ENCODE results near the gene ZNF892.

GRCh38 chr2:95158441-95158840, 48.9 kb upstream of the ZNF892 start:
- TF ChIP-seq, protein P1, sequence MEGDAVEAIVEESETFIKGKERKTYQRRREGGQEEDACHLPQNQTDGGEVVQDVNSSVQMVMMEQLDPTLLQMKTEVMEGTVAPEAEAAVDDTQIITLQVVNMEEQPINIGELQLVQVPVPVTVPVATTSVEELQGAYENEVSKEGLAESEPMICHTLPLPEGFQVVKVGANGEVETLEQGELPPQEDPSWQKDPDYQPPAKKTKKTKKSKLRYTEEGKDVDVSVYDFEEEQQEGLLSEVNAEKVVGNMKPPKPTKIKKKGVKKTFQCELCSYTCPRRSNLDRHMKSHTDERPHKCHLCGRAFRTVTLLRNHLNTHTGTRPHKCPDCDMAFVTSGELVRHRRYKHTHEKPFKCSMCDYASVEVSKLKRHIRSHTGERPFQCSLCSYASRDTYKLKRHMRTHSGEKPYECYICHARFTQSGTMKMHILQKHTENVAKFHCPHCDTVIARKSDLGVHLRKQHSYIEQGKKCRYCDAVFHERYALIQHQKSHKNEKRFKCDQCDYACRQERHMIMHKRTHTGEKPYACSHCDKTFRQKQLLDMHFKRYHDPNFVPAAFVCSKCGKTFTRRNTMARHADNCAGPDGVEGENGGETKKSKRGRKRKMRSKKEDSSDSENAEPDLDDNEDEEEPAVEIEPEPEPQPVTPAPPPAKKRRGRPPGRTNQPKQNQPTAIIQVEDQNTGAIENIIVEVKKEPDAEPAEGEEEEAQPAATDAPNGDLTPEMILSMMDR (conservative IDR thresholded peaks at IDR 0.05; ENCODE audit: low read length), result no peak
- no peak for TF ChIP-seq EZH2phosphoT487 (IDR thresholded peaks at IDR 0.05; ENCODE audit: borderline replicate concordance)

All from Loucy (cell line).